BE2C (cell line): ENCODE data around the gene PXYLP1.

ENCODE experiments used
- DNase-seq: peaks from one replicate; pipeline ENCODE4 v3.0.0-alpha.2; 2020
- H3K27me3 ChIP-seq: fragments of 250-450 bp; sonication (Bioruptor Pico); 2 replicates; pipeline ENCODE4 v1.5.1; 2020; ENCODE audit warnings: mild to moderate bottlenecking
- H3K36me3 ChIP-seq: fragments of 250-450 bp; sonication (Bioruptor Pico); 2 replicates; pipeline ENCODE4 v1.5.1; 2020; ENCODE audit warnings: mild to moderate bottlenecking
- H3K4me1 ChIP-seq: fragments of 250-450 bp; sonication (Bioruptor Pico); 2 replicates; pipeline ENCODE4 v1.5.1; 2020
- H3K4me3 ChIP-seq: 2 replicates; pipeline ENCODE4 v1.5.1; 2011; ENCODE audit warnings: low read depth, low read length
- H3K9me3 ChIP-seq: fragments of 250-450 bp; sonication (Bioruptor Pico); 2 replicates; pipeline ENCODE4 v1.5.1; 2020
- CTCF ChIP-seq: IDR thresholded peaks from 2 replicates; pipeline ENCODE4 v1.5.1; 2012; ENCODE audit warnings: mild to moderate bottlenecking, low read depth, low read length

PXYLP1 gene

GRCh38 chr3:141306922-141307321, 75.3 kb downstream of the PXYLP1 start:
- TF ChIP-seq CTCF = no peak
- no peaks in the 10 kb centered on the region; the same call in 1 of the 2 replicates for H3K4me1 ChIP-seq
- H3K9me3 ChIP-seq = no peaks in the 10 kb centered on the region
- no peaks in the 10 kb centered on the region for H3K27me3 ChIP-seq
- DNase-seq = no peak
- no peak overlapping the region for H3K4me3 ChIP-seq
- no peaks in the 10 kb centered on the region for H3K36me3 ChIP-seq

- peaks cover 6% of the 10 kb centered on the region for H3K4me1 ChIP-seq
- no peak for DNase-seq
- no peak for TF ChIP-seq CTCF
- no peak overlapping the region for H3K4me3 ChIP-seq
- no peaks in the 10 kb centered on the region for H3K36me3 ChIP-seq
- H3K27me3 ChIP-seq = no peaks in the 10 kb centered on the region
- H3K9me3 ChIP-seq = no peaks in the 10 kb centered on the region
These were observed 75.9 kb downstream of the PXYLP1 start for GRCh38 chr3:141307351-141308059.

- DNase-seq = peak; percentile 50
- peak; percentile 47 for TF ChIP-seq CTCF
These were observed 77.1 kb downstream of the PXYLP1 start for GRCh38 chr3:141308588-141309218.

GRCh38 chr3:141311170-141311495, 79.5 kb downstream of the PXYLP1 start:
- no peak for TF ChIP-seq CTCF
- Histone ChIP-seq H3K36me3 (no peaks in the 10 kb centered on the region), H3K27me3 (no peaks in the 10 kb centered on the region), H3K4me3 (peak overlapping the region; percentile 95), H3K4me1 (peaks cover 8% of the 10 kb centered on the region), H3K9me3 (no peaks in the 10 kb centered on the region)
- DNase-seq = no peak

More at GRCh38 chr3:141308588-141309218, 77.1 kb downstream of the PXYLP1 start:
- no peak overlapping the region for H3K4me3 ChIP-seq
- no peaks in the 10 kb centered on the region for H3K9me3 ChIP-seq
- no peaks in the 10 kb centered on the region for H3K36me3 ChIP-seq
- no peaks in the 10 kb centered on the region for H3K27me3 ChIP-seq
- H3K4me1 ChIP-seq = peaks cover 8% of the 10 kb centered on the region

- peaks cover 8% of the 10 kb centered on the region for H3K4me1 ChIP-seq
- peak overlapping the region; percentile 95 for H3K4me3 ChIP-seq
- peak; percentile 99 for DNase-seq
- H3K36me3 ChIP-seq = no peaks in the 10 kb centered on the region
- H3K9me3 ChIP-seq = no peaks in the 10 kb centered on the region
- TF ChIP-seq CTCF = peak; percentile 78
- no peaks in the 10 kb centered on the region for H3K27me3 ChIP-seq
These were observed 80.1 kb downstream of the PXYLP1 start for GRCh38 chr3:141311496-141312353.
